ENCODE measurements around the gene CD300A.

CD300A gene

GRCh38 chr17:74450925-74451403 lies 15.5 kb upstream of the CD300A start:
- no peak for DNase-seq (ENCODE audit: extremely low read depth, low read depth)
- no peak overlapping the region for H3K4me3 ChIP-seq (replicated peaks; ENCODE audit: low read depth, low read length)
- TF ChIP-seq CTCF (IDR thresholded peaks at IDR 0.05; ENCODE audit: low read depth, low read length, missing control alignments), result no peak

- H3K4me3 ChIP-seq (replicated peaks; ENCODE audit: low read depth, low read length), result no peak overlapping the region
- TF ChIP-seq CTCF (IDR thresholded peaks at IDR 0.05; ENCODE audit: low read depth, low read length, missing control alignments), result no peak
- DNase-seq (ENCODE audit: extremely low read depth, low read depth), result no peak
These were observed 14.9 kb upstream of the CD300A start for GRCh38 chr17:74451557-74451956.

GRCh38 chr17:74452033-74452840 lies 14.2 kb upstream of the CD300A start:
- DNase-seq (ENCODE audit: extremely low read depth, low read depth), result no peak
- TF ChIP-seq CTCF (IDR thresholded peaks at IDR 0.05; ENCODE audit: low read depth, low read length, missing control alignments), result no peak
- no peak overlapping the region for H3K4me3 ChIP-seq (replicated peaks; ENCODE audit: low read depth, low read length)

- no peak overlapping the region for H3K4me3 ChIP-seq (replicated peaks; ENCODE audit: low read depth, low read length)
- DNase-seq (ENCODE audit: extremely low read depth, low read depth), result no peak
- no peak for TF ChIP-seq CTCF (IDR thresholded peaks at IDR 0.05; ENCODE audit: low read depth, low read length, missing control alignments)
These were observed 13.4 kb upstream of the CD300A start for GRCh38 chr17:74452841-74453661.

- TF ChIP-seq CTCF (IDR thresholded peaks at IDR 0.05; ENCODE audit: low read depth, low read length, missing control alignments), result no peak
- H3K4me3 ChIP-seq (replicated peaks; ENCODE audit: low read depth, low read length), result no peak overlapping the region
- no peak for DNase-seq (ENCODE audit: extremely low read depth, low read depth)
These were observed 12.7 kb upstream of the CD300A start for GRCh38 chr17:74453665-74454196.

- no peak for TF ChIP-seq CTCF (IDR thresholded peaks at IDR 0.05; ENCODE audit: low read depth, low read length, missing control alignments)
- no peak for DNase-seq (ENCODE audit: extremely low read depth, low read depth)
These were observed 12.0 kb upstream of the CD300A start for GRCh38 chr17:74454197-74455024.

More at GRCh38 chr17:74454197-74455024, 12.0 kb upstream of the CD300A start:
- H3K4me3 ChIP-seq (replicated peaks; ENCODE audit: low read depth, low read length), result peak overlapping the region; percentile 20; the same call in 1 of the 2 replicates
